Fibroblast of villous mesenchyme (primary cell): ENCODE results near the gene GNLY. TPM values are rescaled to one million over a fixed set of nuclear protein-coding genes. Genes with fewer than 3 reads are reported as not detected.

Experiments used
- DNase-seq: peaks from one replicate; pipeline ENCODE4 v3.0.0-alpha.2; 2010; ENCODE audit warnings: low read depth
- H3K4me3 ChIP-seq: 2 replicates; pipeline ENCODE4 v1.5.1; 2011; ENCODE audit warnings: low read depth, mild to moderate bottlenecking, low read length
- CTCF ChIP-seq: IDR thresholded peaks from 2 replicates; pipeline ENCODE4 v1.5.1; 2012; ENCODE audit warnings: low read depth, mild to moderate bottlenecking, low read length; ENCODE audit not compliant: insufficient read depth
- total RNA-seq: library from RNA; depleted of rRNA; stranded (reverse); fragments of >200 nt; gene quantifications from 2 replicates; pipeline ENCODE4 v1.2.3, GENCODE V29; 2012

The GNLY gene
- total RNA-seq, 1 donor: not detected

GRCh38 chr2:85678377-85678776 lies 15.8 kb upstream of the GNLY start:
- DNase-seq: no peak
- TF ChIP-seq CTCF: no peak
- H3K4me3 ChIP-seq: no peak overlapping the region

- TF ChIP-seq CTCF: peak; percentile 95
- H3K4me3 ChIP-seq: no peak overlapping the region
- DNase-seq: peak; percentile 83
Observed at GRCh38 chr2:85678794-85679672, 15.1 kb upstream of the GNLY start.

- TF ChIP-seq CTCF: no peak
- no peak overlapping the region for H3K4me3 ChIP-seq
- no peak for DNase-seq
Observed at GRCh38 chr2:85680707-85681371, 13.3 kb upstream of the GNLY start.

DNA sequence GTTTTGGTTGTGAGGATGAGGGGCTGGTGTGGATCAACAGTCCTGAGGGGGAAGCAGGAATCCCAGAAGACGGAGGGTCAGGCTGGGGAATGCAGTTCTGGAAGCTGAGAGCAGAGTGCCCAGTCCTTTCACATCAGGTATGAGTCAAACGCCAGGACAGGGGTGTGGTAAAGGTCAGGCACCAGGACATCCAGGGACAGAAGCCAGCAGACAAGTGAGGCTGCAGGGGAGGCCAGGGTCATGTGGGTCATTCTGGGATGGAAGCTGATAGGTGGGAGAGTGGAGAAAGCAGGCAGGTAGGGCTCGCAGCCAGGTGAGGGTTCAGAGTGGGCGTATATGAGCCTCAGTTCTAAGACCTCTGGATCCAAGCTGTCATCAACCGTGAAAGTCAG lies 12.8 kb upstream of the GNLY start:
- TF ChIP-seq CTCF: no peak
- no peak for DNase-seq

DNA sequence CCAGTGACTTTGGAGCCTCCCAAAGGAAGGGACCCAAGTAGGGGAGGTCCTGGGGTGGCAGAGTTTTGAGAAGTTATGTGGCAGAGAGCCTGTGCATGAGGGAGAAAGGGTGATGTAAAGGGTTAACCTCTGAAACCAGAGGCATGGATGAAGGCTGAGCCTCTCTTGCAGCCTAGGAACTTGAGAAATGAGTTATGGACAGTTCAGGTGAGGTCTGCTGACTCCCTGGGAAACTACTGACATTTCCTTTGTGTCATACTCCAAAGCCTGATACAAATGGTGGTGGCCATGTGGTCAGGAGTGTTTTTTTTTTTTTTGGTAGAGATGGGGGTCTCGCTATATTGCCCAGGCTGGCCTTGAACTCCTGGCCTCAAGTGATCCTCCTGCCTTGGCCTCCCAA lies 12.4 kb upstream of the GNLY start:
- TF ChIP-seq CTCF: no peak

More for the DNA sequence above, 12.8 kb upstream of the GNLY start:
- H3K4me3 ChIP-seq: no peak overlapping the region

DNA sequence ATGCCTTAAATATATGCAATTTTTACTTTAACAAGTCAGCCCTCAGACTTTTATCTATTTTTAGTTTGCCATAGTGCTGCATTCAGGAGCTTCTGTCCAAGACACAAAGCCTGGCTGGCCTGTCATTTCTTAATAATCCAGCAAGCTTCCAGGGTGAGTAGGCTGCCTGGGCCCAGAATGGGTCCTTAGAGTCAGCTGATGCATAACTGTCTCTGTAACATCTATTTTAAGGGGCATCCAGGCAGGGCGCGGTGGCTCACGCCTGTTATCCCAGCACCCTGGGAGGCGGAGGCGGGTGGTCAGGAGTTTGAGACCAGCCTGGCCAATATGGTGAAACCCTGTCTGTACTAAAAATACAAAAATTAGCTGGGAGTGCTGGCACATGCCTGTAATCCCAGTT lies 11.8 kb upstream of the GNLY start:
- TF ChIP-seq CTCF: no peak
- DNase-seq: no peak
- no peak overlapping the region for H3K4me3 ChIP-seq

More for the DNA sequence above, 12.4 kb upstream of the GNLY start:
- no peak for DNase-seq
- H3K4me3 ChIP-seq: no peak overlapping the region

GRCh38 chr2:85684380-85684779 lies 9.8 kb upstream of the GNLY start:
- no peak overlapping the region for H3K4me3 ChIP-seq
- DNase-seq: no peak
- TF ChIP-seq CTCF: no peak
